B cell (primary cell): ENCODE results near the gene RASSF3. TPM values are rescaled to one million over a fixed set of nuclear protein-coding genes. Genes with fewer than 3 reads are reported as not detected.

Source experiments
- ATAC-seq: fragments of 200-7000 bp; cut with Tn5 transposase; one replicate; pipeline ENCODE4 v1.10.0; 2021; ENCODE audit warnings: low read depth, mild to moderate bottlenecking, moderate number of reproducible peaks, moderate library complexity
- CTCF ChIA-PET: fragments of 350-600 bp; sonication (Branson Sonifier 250); formaldehyde crosslinking; loops from one replicate; lab custom pipeline; 2021; ENCODE audit warnings: antibody characterized with exemption, inconsistent platforms; lab: Charles Lee
- POLR2A ChIA-PET: fragments of 350-600 bp; sonication (Branson Sonifier 250); formaldehyde crosslinking; loops from one replicate; lab custom pipeline; 2021; ENCODE audit warnings: antibody characterized with exemption; lab: Charles Lee
- DNase-seq: peaks from one replicate; pipeline ENCODE4 v3.0.0; 2013
- H2AFZ ChIP-seq: 2 replicates; pipeline ENCODE4 v1.6.1; 2012; ENCODE audit warnings: mild to moderate bottlenecking, low read depth, low read length; ENCODE audit not compliant: insufficient read depth, poor library complexity, severe bottlenecking
- H3K27ac ChIP-seq, 2 donors: 1 replicate in 1 of 2; 2 replicates in 1 of 2; pipeline ENCODE4 v1.5.1; 2012 to 2013; ENCODE audit warnings: low read length in 2 of 2, mild to moderate bottlenecking in 2 of 2, moderate library complexity in 1 of 2
- H3K27me3 ChIP-seq, 4 experiments: fragments of 200-600 bp in 1 of 4; sonication (generic) in 1 of 4; replicated peaks in 1 of 4; 1 replicate in 2 of 4; 2 replicates in 2 of 4; pipeline versions ENCODE4 v1.6.1 to v1.7.0; 2013 to 2016; ENCODE audit warnings: low read length in 3 of 4, mild to moderate bottlenecking in 2 of 4, mixed read lengths in 1 of 4, moderate library complexity in 1 of 4; ENCODE audit not compliant: insufficient read depth in 4 of 4, control insufficient read depth in 3 of 4; ENCODE audit errors: control extremely low read depth in 1 of 4
- H3K36me3 ChIP-seq, 2 experiments: replicated peaks in 1 of 2; 1 replicate in 1 of 2; 2 replicates in 1 of 2; pipeline versions ENCODE4 v1.6.1 to v1.7.1; 2013; ENCODE audit warnings: low read length in 1 of 2; ENCODE audit not compliant: insufficient read depth in 2 of 2, control insufficient read depth in 1 of 2; ENCODE audit errors: control extremely low read depth in 1 of 2, extremely low read depth in 1 of 2
- H3K4me1 ChIP-seq, 2 donors: fragments of 200-600 bp in 1 of 2; sonication (generic) in 1 of 2; 1 replicate in 1 of 2; 2 replicates in 1 of 2; pipeline versions ENCODE4 v1.5.1 to v1.6.1; 2013 to 2017; ENCODE audit warnings: low read length in 2 of 2; ENCODE audit not compliant: control insufficient read depth in 2 of 2, insufficient read depth in 2 of 2
- H3K4me2 ChIP-seq: replicated peaks from 2 replicates; pipeline ENCODE3; 2012; ENCODE audit warnings: mild to moderate bottlenecking, low read depth, low read length; ENCODE audit not compliant: poor library complexity, severe bottlenecking
- H3K4me3 ChIP-seq, 5 experiments: fragments of 200-600 bp in 1 of 5; sonication (generic) in 1 of 5; 1 replicate in 3 of 5; 2 replicates in 2 of 5; pipeline versions ENCODE4 v1.5.1 to v1.7.0; 2011 to 2016; ENCODE audit warnings: low read length in 4 of 5, mild to moderate bottlenecking in 4 of 5, low read depth in 2 of 5, control low read depth in 1 of 5, moderate library complexity in 1 of 5; ENCODE audit not compliant: insufficient read depth in 1 of 5; ENCODE audit errors: control extremely low read depth in 1 of 5, extremely low read depth in 1 of 5
- H3K79me2 ChIP-seq: fragments of 200-600 bp; sonication (generic); one replicate; pipeline ENCODE4 v1.6.0; 2016; ENCODE audit warnings: low read length; ENCODE audit not compliant: control insufficient read depth, insufficient read depth
- H3K9ac ChIP-seq: fragments of 200-600 bp; sonication (generic); 2 replicates; pipeline ENCODE4 v1.6.1; 2017; ENCODE audit warnings: mild to moderate bottlenecking, low read length, moderate library complexity
- H3K9me3 ChIP-seq, 3 donors: one replicate each; pipeline versions ENCODE4 v1.6.1 to v1.7.1; 2013; ENCODE audit warnings: low read length in 2 of 3; ENCODE audit not compliant: control insufficient read depth in 2 of 3, insufficient read depth in 1 of 3; ENCODE audit errors: control extremely low read depth in 1 of 3
- H4K20me1 ChIP-seq: 2 replicates; pipeline ENCODE4 v1.6.0; 2012; ENCODE audit warnings: mild to moderate bottlenecking, low read length; ENCODE audit not compliant: insufficient read depth, control insufficient read depth, poor library complexity, severe bottlenecking
- H3K27ac Mint-ChIP-seq: one replicate; pipeline ENCODE4 v1.8.0; 2021; ENCODE audit warnings: mixed read lengths
- H3K27me3 Mint-ChIP-seq: one replicate; pipeline ENCODE4 v1.8.0; 2021; ENCODE audit warnings: mixed read lengths
- H3K4me1 Mint-ChIP-seq: one replicate; pipeline ENCODE4 v1.8.0; 2021; ENCODE audit warnings: mixed read lengths
- H3K4me3 Mint-ChIP-seq: one replicate; pipeline ENCODE4 v1.8.0; 2021; ENCODE audit warnings: mixed read lengths
- H3K9me3 Mint-ChIP-seq: one replicate; pipeline ENCODE4 v1.8.0; 2022; ENCODE audit warnings: mixed read lengths; ENCODE audit not compliant: insufficient read depth
- EZH2 ChIP-seq: IDR thresholded peaks from 2 replicates; pipeline ENCODE4 v1.6.1; 2012; ENCODE audit warnings: borderline replicate concordance, low read depth, mild to moderate bottlenecking, moderate library complexity, low read length; ENCODE audit not compliant: insufficient read depth, poor library complexity, severe bottlenecking
- WGBS: methylation state at CpG from one replicate; pipeline ENCODE4 v1.1.5; 2013; ENCODE audit warnings: missing lambda C conversion rate; ENCODE audit not compliant: insufficient coverage; 5-methylcytosine and 5-hydroxymethylcytosine counted together
- intact Hi-C: fragments of 100-400 bp; cut with micrococcal nuclease; formaldehyde crosslinking; loops from one replicate; pipeline ENCODE4 v1.10.0; 2022
- polyA plus RNA-seq: library from polyadenylated mRNA; depleted of rRNA; stranded (reverse); fragments of >200 nt; gene quantifications from 2 replicates; pipeline ENCODE4 v1.2.3, GENCODE V29; 2012
- total RNA-seq, 2 donors: library from RNA; stranded (reverse); fragments of 120-200 nt in 1 of 2; gene quantifications; 1 replicate in 1 of 2; 2 replicates in 1 of 2; pipeline versions ENCODE4 v1.2.3 to v1.2.4, GENCODE V29; 2013 to 2022
- TF ChIP-seq, protein P1 (sequence below): fragments of 200-600 bp; IDR thresholded peaks from one replicate; pipeline ENCODE4 v1.8.0; 2022; ENCODE audit warnings: antibody characterized with exemption, mild to moderate bottlenecking

RASSF3 gene
- total and polyA plus RNA-seq, 2 donors (not counting 1 experiment from before 2014, with no cell fraction given): 25.8 to 104 TPM

DNA sequence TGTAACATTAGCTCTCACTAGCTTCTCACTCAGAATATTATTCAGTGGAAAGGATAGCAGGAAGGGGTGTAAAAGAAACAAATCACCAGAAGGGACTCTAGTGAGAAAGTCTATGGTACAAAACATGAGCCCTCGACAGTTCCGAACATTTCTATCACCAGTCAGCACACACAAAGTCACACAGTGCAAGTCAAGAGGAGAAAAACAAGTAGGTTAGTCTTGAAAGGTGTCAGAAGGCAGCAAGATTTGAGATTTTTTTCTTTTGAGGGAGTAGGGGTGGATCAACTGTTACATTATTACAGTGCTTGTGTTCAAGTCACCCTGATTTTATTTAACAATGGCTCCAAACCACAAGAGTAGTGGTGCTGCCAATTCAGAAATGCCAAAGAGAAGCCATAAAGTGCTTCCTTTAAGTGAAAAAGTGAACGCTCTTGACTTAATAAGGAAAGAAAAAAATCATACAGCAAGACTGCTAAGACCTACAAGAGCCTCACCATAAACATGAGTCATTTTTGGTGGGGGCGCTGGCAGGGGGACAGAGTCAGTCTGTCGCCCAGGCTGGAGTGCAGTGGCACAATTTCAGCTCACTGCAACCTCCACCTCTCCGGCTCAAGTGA, 106.7 kb downstream of the RASSF3 start:
- CTCF ChIA-PET: no interaction called here
- Mint-ChIP-seq H3K4me1 (no peaks in the 10 kb centered on the region), H3K4me3 (no peak overlapping the region), H3K27ac (no peak overlapping the region), H3K9me3 (no peaks in the 10 kb centered on the region), H3K27me3 (no peaks in the 10 kb centered on the region)
- no peak for ATAC-seq
- Histone ChIP-seq H3K9ac (no peak overlapping the region), H3K4me2 (no peak overlapping the region), H2AFZ (no peak overlapping the region), H3K27me3 (no peaks in the 10 kb centered on the region), H3K9me3 (no peaks in the 10 kb centered on the region), H4K20me1 (no peaks in the 10 kb centered on the region), H3K4me3 (no peak overlapping the region), H3K36me3 (peaks cover 0 to 48% of the 10 kb centered on the region in 2 experiments), H3K4me1 (no peaks in the 10 kb centered on the region), H3K27ac (no peak overlapping the region), H3K79me2 (no peaks in the 10 kb centered on the region)
- intact Hi-C loops: no loop called here
- POLR2A ChIA-PET: no interaction called here
- 100% methylated on average over 2 of the region's 6 CpGs for WGBS
- DNase-seq: no peak
- TF ChIP-seq EZH2: no peak
- TF ChIP-seq, protein P1, sequence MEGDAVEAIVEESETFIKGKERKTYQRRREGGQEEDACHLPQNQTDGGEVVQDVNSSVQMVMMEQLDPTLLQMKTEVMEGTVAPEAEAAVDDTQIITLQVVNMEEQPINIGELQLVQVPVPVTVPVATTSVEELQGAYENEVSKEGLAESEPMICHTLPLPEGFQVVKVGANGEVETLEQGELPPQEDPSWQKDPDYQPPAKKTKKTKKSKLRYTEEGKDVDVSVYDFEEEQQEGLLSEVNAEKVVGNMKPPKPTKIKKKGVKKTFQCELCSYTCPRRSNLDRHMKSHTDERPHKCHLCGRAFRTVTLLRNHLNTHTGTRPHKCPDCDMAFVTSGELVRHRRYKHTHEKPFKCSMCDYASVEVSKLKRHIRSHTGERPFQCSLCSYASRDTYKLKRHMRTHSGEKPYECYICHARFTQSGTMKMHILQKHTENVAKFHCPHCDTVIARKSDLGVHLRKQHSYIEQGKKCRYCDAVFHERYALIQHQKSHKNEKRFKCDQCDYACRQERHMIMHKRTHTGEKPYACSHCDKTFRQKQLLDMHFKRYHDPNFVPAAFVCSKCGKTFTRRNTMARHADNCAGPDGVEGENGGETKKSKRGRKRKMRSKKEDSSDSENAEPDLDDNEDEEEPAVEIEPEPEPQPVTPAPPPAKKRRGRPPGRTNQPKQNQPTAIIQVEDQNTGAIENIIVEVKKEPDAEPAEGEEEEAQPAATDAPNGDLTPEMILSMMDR: no peak

DNA sequence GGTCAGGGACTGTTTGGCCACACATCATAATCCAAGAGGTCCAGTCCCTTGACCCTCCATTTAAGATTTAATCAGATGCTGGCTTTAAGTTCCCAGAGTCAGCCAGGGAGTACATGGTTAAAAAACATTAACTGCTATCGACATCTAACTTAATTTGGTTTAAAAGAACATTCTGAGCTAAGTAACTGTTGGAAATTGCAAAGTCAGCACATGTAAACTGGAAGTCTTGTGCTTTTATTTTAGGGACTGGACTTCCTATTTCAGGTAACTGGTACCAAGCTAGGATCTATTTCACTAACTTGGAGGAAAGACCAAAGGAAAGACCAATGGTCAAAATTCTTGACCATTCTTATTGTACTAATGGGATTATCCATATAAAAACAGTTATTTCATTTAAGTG, 108.4 kb downstream of the RASSF3 start:
- no peak for ATAC-seq
- no peaks in the 10 kb centered on the region for H3K27me3 Mint-ChIP-seq
- ChIA-PET POLR2A (no interaction called here), CTCF (interaction anchor here (1.1 to 2.1 kb wide), 5 partner anchors 15 to 174 kb away, joined by 3 to 6 read pairs (median 5); no protein-coding TSS in a partner anchor)
- H3K9me3 ChIP-seq: no peaks in the 10 kb centered on the region
- H3K4me3 Mint-ChIP-seq: no peak overlapping the region
- H3K4me3 ChIP-seq: no peak overlapping the region
- no peak overlapping the region for H3K4me2 ChIP-seq
- no peaks in the 10 kb centered on the region for H3K4me1 Mint-ChIP-seq
- no peaks in the 10 kb centered on the region for H3K9me3 Mint-ChIP-seq
- TF ChIP-seq, protein P1: no peak
- no peak for TF ChIP-seq EZH2
- WGBS: no CpG with 5 or more reads among the region's 1 CpG
- H3K79me2 ChIP-seq: no peaks in the 10 kb centered on the region
- H3K4me1 ChIP-seq: no peaks in the 10 kb centered on the region
- H3K27ac ChIP-seq: no peak overlapping the region
- H3K36me3 ChIP-seq: peaks cover 0 to 58% of the 10 kb centered on the region in 2 experiments
- H3K27ac Mint-ChIP-seq: no peak overlapping the region
- no peaks in the 10 kb centered on the region for H3K27me3 ChIP-seq
- no peaks in the 10 kb centered on the region for H4K20me1 ChIP-seq
- DNase-seq: no peak
- H2AFZ ChIP-seq: no peak overlapping the region
- no peak overlapping the region for H3K9ac ChIP-seq
- intact Hi-C loops: no loop called here
